SK-N-SH treated with all-trans-retinoic acid at 6 μM for 48 hours (cell line): ENCODE results near the gene TBXAS1.

ENCODE experiments used
- ATAC-seq: fragments of 200-7000 bp; cut with Tn5 transposase; 3 replicates; pipeline ENCODE4 v1.9.1; 2020; ENCODE audit warnings: mild to moderate bottlenecking, moderate library complexity
- BACH2 ChIP-seq: fragments of 250-450 bp; sonication (Bioruptor Pico); IDR thresholded peaks from 2 replicates; pipeline ENCODE4 v1.9.0; 2021; ENCODE audit warnings: mild to moderate bottlenecking, borderline replicate concordance
- CREB5 ChIP-seq: fragments of 250-450 bp; sonication (Bioruptor Pico); IDR thresholded peaks from 2 replicates; pipeline ENCODE4 v1.5.1; 2020; ENCODE audit warnings: low read depth, mild to moderate bottlenecking, moderate library complexity
- CSDC2 ChIP-seq: fragments of 250-450 bp; sonication (Bioruptor Pico); IDR thresholded peaks from 2 replicates; pipeline ENCODE4 v1.5.0; 2020; ENCODE audit warnings: mild to moderate bottlenecking, moderate library complexity
- CSRNP3 ChIP-seq: fragments of 250-450 bp; sonication (Bioruptor Pico); IDR thresholded peaks from 2 replicates; pipeline ENCODE4 v1.5.1; 2021; ENCODE audit warnings: mild to moderate bottlenecking, moderate library complexity
- ESRRG ChIP-seq: fragments of 250-450 bp; sonication (Bioruptor Pico); IDR thresholded peaks from 2 replicates; pipeline ENCODE4 v1.6.1; 2021; ENCODE audit warnings: mild to moderate bottlenecking
- GLIS3 ChIP-seq: fragments of 250-450 bp; sonication (Bioruptor Pico); IDR thresholded peaks from 2 replicates; pipeline ENCODE4 v1.5.0; 2020; ENCODE audit warnings: mild to moderate bottlenecking, moderate library complexity
- ISL1 ChIP-seq: fragments of 250-450 bp; sonication (Bioruptor Pico); IDR thresholded peaks from 2 replicates; pipeline ENCODE4 v2.1.2; 2022; ENCODE audit warnings: mild to moderate bottlenecking, moderate library complexity
- OSR1 ChIP-seq: fragments of 250-450 bp; sonication (Bioruptor Pico); IDR thresholded peaks from 2 replicates; pipeline ENCODE4 v1.8.0; 2022; ENCODE audit warnings: moderate library complexity, mild to moderate bottlenecking, inconsistent platforms
- PATZ1 ChIP-seq: fragments of 250-450 bp; sonication (Bioruptor Pico); IDR thresholded peaks from 2 replicates; pipeline ENCODE4 v1.8.0; 2020; ENCODE audit warnings: mild to moderate bottlenecking, moderate library complexity, borderline replicate concordance
- POU6F1 ChIP-seq: fragments of 250-450 bp; sonication (Bioruptor Pico); IDR thresholded peaks from 2 replicates; pipeline ENCODE4 v1.8.0; 2021; ENCODE audit warnings: low read depth, mild to moderate bottlenecking, moderate library complexity, borderline replicate concordance
- SNAI2 ChIP-seq: fragments of 250-450 bp; sonication (Bioruptor Pico); IDR thresholded peaks from 2 replicates; pipeline ENCODE4 v1.5.0; 2020; ENCODE audit warnings: mild to moderate bottlenecking, moderate library complexity
- TCF4 ChIP-seq: fragments of 250-450 bp; sonication (Bioruptor Pico); IDR thresholded peaks from 2 replicates; pipeline ENCODE4 v1.8.0; 2021; ENCODE audit warnings: mild to moderate bottlenecking, moderate library complexity, borderline replicate concordance
- TOX ChIP-seq: fragments of 250-450 bp; sonication (Bioruptor Pico); IDR thresholded peaks from 2 replicates; pipeline ENCODE4 v1.8.0; 2021; ENCODE audit warnings: mild to moderate bottlenecking, moderate library complexity, borderline replicate concordance
- TSHZ2 ChIP-seq: fragments of 250-450 bp; sonication (Bioruptor Pico); IDR thresholded peaks from 2 replicates; pipeline ENCODE4 v1.5.0; 2020; ENCODE audit warnings: mild to moderate bottlenecking, moderate library complexity
- ZC3H10 ChIP-seq: fragments of 250-450 bp; sonication (Bioruptor Pico); IDR thresholded peaks from 2 replicates; pipeline ENCODE4 v1.5.1; 2021; ENCODE audit warnings: mild to moderate bottlenecking, moderate library complexity
- ZFP3 ChIP-seq: fragments of 250-450 bp; sonication (Bioruptor Pico); IDR thresholded peaks from 2 replicates; pipeline ENCODE4 v1.5.0; 2020; ENCODE audit warnings: mild to moderate bottlenecking, moderate library complexity
- ZFP30 ChIP-seq: fragments of 450-650 bp; formaldehyde crosslinking; IDR thresholded peaks from 2 replicates; pipeline ENCODE4 v1.5.0; 2022; ENCODE audit warnings: mild to moderate bottlenecking, moderate library complexity
- ZNF565 ChIP-seq: fragments of 450-650 bp; formaldehyde crosslinking; conservative IDR thresholded peaks from 2 replicates; pipeline ENCODE4 v1.5.0; 2020; ENCODE audit warnings: low read depth, mild to moderate bottlenecking, moderate library complexity
- ZNF70 ChIP-seq: fragments of 450-650 bp; formaldehyde crosslinking; IDR thresholded peaks from 2 replicates; pipeline ENCODE4 v1.5.0; 2020; ENCODE audit warnings: mild to moderate bottlenecking, moderate library complexity
- ZNF8 ChIP-seq: fragments of 450-650 bp; formaldehyde crosslinking; IDR thresholded peaks from 2 replicates; pipeline ENCODE4 v1.5.0; 2020; ENCODE audit warnings: mild to moderate bottlenecking, moderate library complexity

Gene TBXAS1

GRCh38 chr7:139917851-139918250 is 88.8 kb downstream of the TBXAS1 start:
- no peak for TF ChIP-seq ZNF565 (CRISPR knock-in tag)
- no peak for TF ChIP-seq CSDC2 (CRISPR knock-in tag)
- TF ChIP-seq BACH2 (CRISPR knock-in tag), result no peak
- no peak for TF ChIP-seq CREB5 (CRISPR knock-in tag)
- no peak for TF ChIP-seq ZNF8
- TF ChIP-seq POU6F1 (CRISPR knock-in tag), result no peak
- no peak for TF ChIP-seq ESRRG (CRISPR knock-in tag)
- TF ChIP-seq ISL1 (CRISPR knock-in tag), result no peak
- TF ChIP-seq GLIS3 (CRISPR knock-in tag), result no peak
- no peak for TF ChIP-seq ZFP30 (CRISPR knock-in tag)
- TF ChIP-seq ZC3H10 (CRISPR knock-in tag), result no peak
- no peak for TF ChIP-seq TSHZ2 (CRISPR knock-in tag)
- no peak for TF ChIP-seq CSRNP3 (CRISPR knock-in tag)
- no peak for TF ChIP-seq SNAI2 (CRISPR knock-in tag)
- no peak for TF ChIP-seq PATZ1 (CRISPR knock-in tag)
- no peak for TF ChIP-seq OSR1
- ATAC-seq, result no peak

- TF ChIP-seq ZNF8 (no peak), POU6F1 (CRISPR knock-in tag) (no peak), TCF4 (no peak), ESRRG (CRISPR knock-in tag) (no peak), SNAI2 (CRISPR knock-in tag) (no peak), CREB5 (CRISPR knock-in tag) (no peak), ZFP3 (CRISPR knock-in tag) (no peak), TOX (no peak), PATZ1 (CRISPR knock-in tag) (no peak), ZNF70 (CRISPR knock-in tag) (no peak), ZC3H10 (CRISPR knock-in tag) (no peak), GLIS3 (CRISPR knock-in tag) (no peak)
- no peak for ATAC-seq
Observed at GRCh38 chr7:139918480-139918879, 89.4 kb downstream of the TBXAS1 start.
